ENCODE results near the gene ZBED4.

The ZBED4 gene

GRCh38 chr22:49937758-49938564 is 84.3 kb downstream of the ZBED4 start:
- no peak for DNase-seq

- no peak for DNase-seq
Observed at GRCh38 chr22:49938565-49939136, 85.0 kb downstream of the ZBED4 start.

All from NCI-H1092 treated with DMSO at 0.1 percent for 48 hours (cell line).